Suprapubic skin (tissue), 4 donors: ENCODE results near the gene C2orf68. TPM values are rescaled to one million over a fixed set of nuclear protein-coding genes. Genes with fewer than 3 reads are reported as not detected.

Source experiments
- DNase-seq, 2 donors: peaks; one replicate each; pipeline ENCODE4 v3.0.0-alpha.2; 2019; ENCODE audit warnings: low spot score in 2 of 2
- H3K27ac ChIP-seq: fragments of 200-600 bp; sonication (generic); one replicate; pipeline ENCODE4 v1.5.1; 2019
- H3K27me3 ChIP-seq: fragments of 200-600 bp; sonication (generic); one replicate; pipeline ENCODE4 v1.5.1; 2019
- H3K36me3 ChIP-seq: fragments of 200-600 bp; sonication (generic); one replicate; pipeline ENCODE4 v1.5.1; 2019
- H3K4me1 ChIP-seq: fragments of 200-600 bp; sonication (generic); one replicate; pipeline ENCODE4 v1.5.1; 2019
- H3K4me3 ChIP-seq: fragments of 200-600 bp; sonication (generic); one replicate; pipeline ENCODE4 v1.5.1; 2019; ENCODE audit warnings: mild to moderate bottlenecking
- H3K9me3 ChIP-seq: fragments of 200-600 bp; sonication (generic); one replicate; pipeline ENCODE4 v1.5.1; 2019
- EP300 ChIP-seq: sonication (generic); formaldehyde crosslinking; IDR thresholded peaks from one replicate; pipeline ENCODE4 v1.6.1; 2017; ENCODE audit warnings: antibody characterized with exemption
- POLR2A ChIP-seq, 2 donors: fragments of 450-650 bp; IDR thresholded peaks; one replicate each; pipeline ENCODE4 v1.6.1; 2017; ENCODE audit warnings: antibody characterized with exemption in 2 of 2, mild to moderate bottlenecking in 2 of 2, moderate library complexity in 2 of 2
- POLR2AphosphoS5 ChIP-seq, 3 donors: sonication (generic); formaldehyde crosslinking; IDR thresholded peaks; one replicate each; pipeline ENCODE4 v1.6.1; 2017; ENCODE audit warnings: antibody characterized with exemption in 3 of 3
- WGBS: methylation state at CpG from one replicate; pipeline ENCODE4 v1.1.5; 2018; 5-methylcytosine and 5-hydroxymethylcytosine counted together
- total RNA-seq, 4 donors: library from RNA; depleted of rRNA; stranded (reverse); fragments of >200 nt; gene quantifications; one replicate each; pipeline ENCODE4 v1.1.0, GENCODE V29; 2016
- TF ChIP-seq, protein P1 (sequence below), 2 donors: fragments of 200-600 bp in 1 of 2; fragments of 450-650 bp in 1 of 2; sonication (generic) in 1 of 2; IDR thresholded peaks; one replicate each; pipeline ENCODE4 v1.5.1; 2016 to 2019; ENCODE audit warnings: antibody characterized with exemption in 2 of 2, mild to moderate bottlenecking in 1 of 2, moderate library complexity in 1 of 2

C2orf68 gene
- total RNA-seq, 4 donors from 2014 or later = 15.8 to 28.1 (median 18.3) TPM

DNA sequence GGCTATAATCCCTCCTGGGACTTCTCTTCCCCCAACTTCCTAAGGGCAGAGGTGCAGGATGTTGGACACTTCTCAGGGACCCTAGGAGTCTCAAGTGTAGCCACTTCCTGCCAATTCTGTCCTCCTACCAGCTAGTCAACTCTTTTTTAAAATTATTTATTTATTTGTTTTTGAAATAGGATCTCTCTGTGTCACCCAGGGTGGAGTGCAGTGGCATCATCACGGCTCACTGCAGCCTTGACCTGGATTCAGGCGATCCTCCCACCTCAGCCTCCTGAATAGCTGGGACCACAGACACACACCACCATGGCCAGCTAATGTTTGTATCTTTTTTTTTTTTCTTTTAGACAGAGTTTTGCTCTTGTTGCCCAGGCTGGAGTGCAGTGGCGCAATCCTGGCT is 44.6 kb upstream of the C2orf68 start:
- WGBS = 82% methylated on average over 3 of the region's 3 CpGs
- Histone ChIP-seq H3K4me3 (no peak overlapping the region), H3K27ac (no peak overlapping the region), H3K36me3 (peaks cover 42% of the 10 kb centered on the region), H3K27me3 (no peaks in the 10 kb centered on the region), H3K9me3 (no peaks in the 10 kb centered on the region), H3K4me1 (peaks cover 2% of the 10 kb centered on the region)
- TF ChIP-seq, protein P1, sequence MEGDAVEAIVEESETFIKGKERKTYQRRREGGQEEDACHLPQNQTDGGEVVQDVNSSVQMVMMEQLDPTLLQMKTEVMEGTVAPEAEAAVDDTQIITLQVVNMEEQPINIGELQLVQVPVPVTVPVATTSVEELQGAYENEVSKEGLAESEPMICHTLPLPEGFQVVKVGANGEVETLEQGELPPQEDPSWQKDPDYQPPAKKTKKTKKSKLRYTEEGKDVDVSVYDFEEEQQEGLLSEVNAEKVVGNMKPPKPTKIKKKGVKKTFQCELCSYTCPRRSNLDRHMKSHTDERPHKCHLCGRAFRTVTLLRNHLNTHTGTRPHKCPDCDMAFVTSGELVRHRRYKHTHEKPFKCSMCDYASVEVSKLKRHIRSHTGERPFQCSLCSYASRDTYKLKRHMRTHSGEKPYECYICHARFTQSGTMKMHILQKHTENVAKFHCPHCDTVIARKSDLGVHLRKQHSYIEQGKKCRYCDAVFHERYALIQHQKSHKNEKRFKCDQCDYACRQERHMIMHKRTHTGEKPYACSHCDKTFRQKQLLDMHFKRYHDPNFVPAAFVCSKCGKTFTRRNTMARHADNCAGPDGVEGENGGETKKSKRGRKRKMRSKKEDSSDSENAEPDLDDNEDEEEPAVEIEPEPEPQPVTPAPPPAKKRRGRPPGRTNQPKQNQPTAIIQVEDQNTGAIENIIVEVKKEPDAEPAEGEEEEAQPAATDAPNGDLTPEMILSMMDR (IDR thresholded peaks at IDR 0.05) = no peak
- TF ChIP-seq POLR2AphosphoS5 (IDR thresholded peaks at IDR 0.05) (no peak), EP300 (no peak), POLR2A (IDR thresholded peaks at IDR 0.05) (no peak)
- DNase-seq = no peak

- peaks cover 47% of the 10 kb centered on the region for H3K36me3 ChIP-seq
- no peaks in the 10 kb centered on the region for H3K9me3 ChIP-seq
- H3K4me1 ChIP-seq = no peaks in the 10 kb centered on the region
Observed at GRCh38 chr2:85655961-85656417, 44.1 kb upstream of the C2orf68 start.

DNA sequence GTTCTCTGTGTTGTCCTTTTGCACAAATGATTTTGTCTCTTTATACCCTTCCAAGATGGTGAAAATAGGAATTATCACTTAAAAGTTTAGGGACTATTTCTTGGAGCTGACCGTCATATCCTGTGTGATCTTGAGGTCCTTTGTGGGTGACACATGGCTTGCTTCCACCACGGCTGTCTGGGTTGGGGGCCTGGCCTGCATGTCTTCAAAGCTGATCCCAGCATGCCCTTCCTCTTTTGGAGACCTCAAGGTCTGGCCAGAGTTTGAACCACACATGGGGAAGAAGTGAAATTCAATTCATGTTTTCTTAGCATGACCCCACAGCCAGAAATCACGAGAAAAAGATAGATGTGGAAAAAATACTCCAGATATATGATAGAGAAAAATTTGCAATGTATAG is 42.1 kb upstream of the C2orf68 start:
- no peaks in the 10 kb centered on the region for H3K27me3 ChIP-seq
- 90% methylated on average over 3 of the region's 3 CpGs for WGBS
- H3K4me3 ChIP-seq = no peak overlapping the region
- H3K27ac ChIP-seq = no peak overlapping the region
- H3K4me1 ChIP-seq = no peaks in the 10 kb centered on the region
- peaks cover 63% of the 10 kb centered on the region for H3K36me3 ChIP-seq
- no peak for DNase-seq
- TF ChIP-seq POLR2A (IDR thresholded peaks at IDR 0.05) (no peak), POLR2AphosphoS5 (IDR thresholded peaks at IDR 0.05) (no peak), EP300 (no peak)
- TF ChIP-seq, protein P1 (IDR thresholded peaks at IDR 0.05) = no peak
- no peaks in the 10 kb centered on the region for H3K9me3 ChIP-seq

More at GRCh38 chr2:85655961-85656417, 44.1 kb upstream of the C2orf68 start:
- no peaks in the 10 kb centered on the region for H3K27me3 ChIP-seq
- H3K4me3 ChIP-seq = no peak overlapping the region
- TF ChIP-seq POLR2AphosphoS5 (IDR thresholded peaks at IDR 0.05) (no peak), EP300 (no peak), POLR2A (IDR thresholded peaks at IDR 0.05) (no peak)
- TF ChIP-seq, protein P1 (IDR thresholded peaks at IDR 0.05) = no peak
- DNase-seq = no peak
- 81% methylated on average over 7 of the region's 7 CpGs for WGBS
- no peak overlapping the region for H3K27ac ChIP-seq

- peaks cover 69% of the 10 kb centered on the region for H3K36me3 ChIP-seq
Observed at GRCh38 chr2:85652056-85652455, 40.2 kb upstream of the C2orf68 start.

GRCh38 chr2:85651097-85651496 is 39.2 kb upstream of the C2orf68 start:
- Histone ChIP-seq H3K9me3 (no peaks in the 10 kb centered on the region), H3K36me3 (peaks cover 70% of the 10 kb centered on the region), H3K4me3 (no peak overlapping the region), H3K27me3 (no peaks in the 10 kb centered on the region), H3K4me1 (no peaks in the 10 kb centered on the region), H3K27ac (no peak overlapping the region)
- no peak for DNase-seq
- TF ChIP-seq POLR2AphosphoS5 (IDR thresholded peaks at IDR 0.05) (no peak), POLR2A (IDR thresholded peaks at IDR 0.05) (no peak), EP300 (no peak)
- TF ChIP-seq, protein P1 (IDR thresholded peaks at IDR 0.05) = no peak
- 87% methylated on average over 3 of the region's 3 CpGs for WGBS

More at GRCh38 chr2:85652056-85652455, 40.2 kb upstream of the C2orf68 start:
- Histone ChIP-seq H3K9me3 (no peaks in the 10 kb centered on the region), H3K4me1 (no peaks in the 10 kb centered on the region), H3K4me3 (no peak overlapping the region), H3K27ac (no peak overlapping the region), H3K27me3 (no peaks in the 10 kb centered on the region)
- no peak for DNase-seq
- 100% methylated on average over 2 of the region's 2 CpGs for WGBS
- TF ChIP-seq POLR2A (IDR thresholded peaks at IDR 0.05) (no peak), EP300 (no peak), POLR2AphosphoS5 (IDR thresholded peaks at IDR 0.05) (no peak)
- TF ChIP-seq, protein P1 (IDR thresholded peaks at IDR 0.05) = no peak
